NOMO-1 treated with dmso at 0.1 percent for 144 hours (cell line): Measurements from ENCODE around the gene RIPK3.
A peak's percentile ranks its signal among the peaks of the same experiment; 100 is the strongest.
"Not testable (repeated sequence)": the region's sequence is repeated elsewhere in the genome, so short reads cannot be mapped to it uniquely, and the experiment has no call there.

Experiments used
- DNase-seq: peaks from one replicate; lab custom pipeline; 2025; ENCODE audit not compliant: unreplicated experiment; lab: John Stamatoyannopoulos, UW

Gene RIPK3

GRCh38 chr14:24369907-24370687 is 30.3 kb upstream of the RIPK3 start:
- no peak for DNase-seq

GRCh38 chr14:24369463-24369862 is 29.7 kb upstream of the RIPK3 start:
- no peak for DNase-seq

GRCh38 chr14:24368562-24369252 is 28.9 kb upstream of the RIPK3 start:
- no peak for DNase-seq

- no peak for DNase-seq
Measured at GRCh38 chr14:24368212-24368561, 28.4 kb upstream of the RIPK3 start.

GRCh38 chr14:24367514-24368211 is 27.9 kb upstream of the RIPK3 start, which contains the start of gene NFATC4:
Gene NFATC4, plus strand, starts transcription at chr14:24368184. Its CDS starts 157 bp downstream, at chr14:24368341.
- DNase-seq: no peak

GRCh38 chr14:24366721-24367513 is 27.1 kb upstream of the RIPK3 start:
- DNase-seq: no peak

- DNase-seq: no peak
Measured at GRCh38 chr14:24366413-24366720, 26.6 kb upstream of the RIPK3 start.

- peak; percentile 74 for DNase-seq
Measured at GRCh38 chr14:24365600-24366412, 26.0 kb upstream of the RIPK3 start.

- DNase-seq: no peak
Measured at GRCh38 chr14:24364841-24365240, 25.1 kb upstream of the RIPK3 start.

- no peak for DNase-seq
Measured at GRCh38 chr14:24363401-24363800, 23.6 kb upstream of the RIPK3 start.

- no peak for DNase-seq
Measured at GRCh38 chr14:24362241-24362960, 22.6 kb upstream of the RIPK3 start.

GRCh38 chr14:24361326-24361725 is 21.5 kb upstream of the RIPK3 start:
- DNase-seq: no peak

GRCh38 chr14:24360281-24360680 is 20.5 kb upstream of the RIPK3 start:
- DNase-seq: no peak

- no peak for DNase-seq
Measured at GRCh38 chr14:24356208-24356607, 16.4 kb upstream of the RIPK3 start.

- no peak for DNase-seq
Measured at GRCh38 chr14:24355009-24355408, 15.2 kb upstream of the RIPK3 start.

GRCh38 chr14:24354482-24354825 is 14.7 kb upstream of the RIPK3 start:
- DNase-seq: not testable (repeated sequence)

- no peak for DNase-seq
Measured at GRCh38 chr14:24353559-24354481, 14.0 kb upstream of the RIPK3 start.

- no peak for DNase-seq
Measured at GRCh38 chr14:24351517-24351916, 11.7 kb upstream of the RIPK3 start.

GRCh38 chr14:24349742-24350141 is 10.0 kb upstream of the RIPK3 start:
- DNase-seq: no peak
